ENCODE data around the gene ELAPOR1. TPM values are rescaled to one million over a fixed set of nuclear protein-coding genes. Genes with fewer than 3 reads are reported as not detected.

ELAPOR1 gene
- total and polyA plus RNA-seq, 9 of the 15 experiments (the other 6 are each of a cell fraction or from before 2014, with no cell fraction given): 0.07 to 1.2 (median 0.18) TPM

DNA sequence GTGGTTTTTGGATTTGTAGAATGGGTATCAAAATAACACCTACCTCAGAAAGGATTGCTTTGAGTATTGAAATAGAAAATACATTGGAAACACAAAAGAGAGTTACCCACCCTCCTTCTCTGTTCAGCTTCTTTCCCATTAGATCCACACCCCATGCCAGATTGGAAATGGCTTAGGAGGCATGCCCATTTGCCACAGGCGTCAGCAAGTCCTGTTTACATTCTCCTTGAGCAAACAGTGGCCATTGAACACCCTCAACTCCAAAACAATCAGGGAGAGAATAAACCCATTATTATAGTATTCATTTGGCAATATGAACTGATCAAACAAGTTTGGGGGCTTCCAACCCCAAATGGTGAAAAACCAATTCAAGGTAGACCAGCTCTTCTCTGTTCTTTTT is 2.4 kb downstream of the ELAPOR1 start:
- no TSS peak for BruUV-seq (replicated peaks)
- Histone ChIP-seq H3K4me3 (no peak overlapping the region), H3K9ac (ENCODE audit: insufficient read depth in 1 of 2, low read depth in 2 of 2, low read length in 2 of 2) (no peak overlapping the region), H3K4me1 (replicated peaks in 1 of 2; ENCODE audit: control insufficient read depth in 2 of 2, insufficient read depth in 2 of 2, low read length in 2 of 2) (peaks cover 10 to 20% of the 10 kb centered on the region in 2 experiments; a peak in 4 of 5 replicates), H2AFZ (ENCODE audit: low read depth, low read length) (no peak overlapping the region), H4K20me1 (replicated peaks; ENCODE audit: control insufficient read depth, insufficient read depth, low read length) (no peaks in the 10 kb centered on the region; the same call in 1 of the 2 replicates), H3K27me3 (ENCODE audit: control insufficient read depth in 2 of 2, insufficient read depth in 2 of 2, low read length in 2 of 2) (peaks cover 0 to 6% of the 10 kb centered on the region in 2 experiments; a peak in 1 of 5 replicates), H3K27ac (ENCODE audit: extremely low read depth, low read depth, low read length) (no peak overlapping the region), H3K36me3 (ENCODE audit: control insufficient read depth, insufficient read depth, low read length) (no peaks in the 10 kb centered on the region), H3K9me1 (ENCODE audit: control insufficient read depth, insufficient read depth, low read length) (no peaks in the 10 kb centered on the region), H3K79me2 (ENCODE audit: control insufficient read depth, insufficient read depth, low read length) (no peaks in the 10 kb centered on the region), H3K4me2 (ENCODE audit: insufficient read depth, low read length) (no peak overlapping the region), H3K9me3 (replicated peaks; ENCODE audit: control insufficient read depth, insufficient read depth, low read depth, low read length) (no peaks in the 10 kb centered on the region)
- intact Hi-C loops (cut with micrococcal nuclease): loop anchor here (10.0 kb wide), 3 partner anchors 149 to 1331 kb away; partner anchors contain the start of gene GPR61
- ATAC-seq (no peak), DNase-seq (ENCODE audit: extremely low read depth in 1 of 4, low spot score in 3 of 4) (no peak), FAIRE-seq (no peak)
- in situ Hi-C loops (cut with MboI): no loop called here
- CTCF ChIA-PET (ENCODE audit: low intra/inter-chr PET ratio): no interaction called here
- TF ChIP-seq NR1H2 (CRISPR knock-in tag; IDR thresholded peaks at IDR 0.05) (0 out of 2 replicates have a peak, but pooled peaks have one; percentile 23), SUPT5H (IDR thresholded peaks at IDR 0.05) (no peak)
- POLR2A ChIA-PET: interaction anchor here (0.8 to 1.3 kb wide), 3 partner anchors 16 to 166 kb away, joined by 3 to 5 read pairs (median 3); no protein-coding TSS in a partner anchor
- WGBS (ENCODE audit: insufficient coverage, low coverage, missing lambda C conversion rate): 53% methylated on average over 1 of the region's 1 CpG

DNA sequence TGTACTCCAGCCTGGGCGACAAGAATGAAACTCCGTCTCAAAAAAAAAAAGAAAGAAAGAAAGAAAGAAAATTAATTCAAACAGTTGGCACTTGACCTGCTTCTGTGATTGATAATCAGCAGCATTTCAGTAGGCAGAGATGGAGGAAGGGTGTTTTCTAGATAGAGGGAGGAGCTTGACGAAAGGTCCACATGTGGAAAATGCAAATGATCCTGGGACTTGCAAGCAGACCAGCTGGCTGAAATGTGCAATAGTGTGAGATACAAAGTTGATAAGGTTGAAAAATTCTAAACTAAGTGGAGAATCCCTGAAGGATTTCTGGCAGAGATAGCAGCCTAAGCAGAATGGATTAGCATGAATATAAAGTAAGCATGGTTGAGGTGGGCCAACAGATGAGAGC is 4.2 kb downstream of the ELAPOR1 start:
- no TSS peak for BruUV-seq (replicated peaks)
- Histone ChIP-seq H2AFZ (ENCODE audit: low read depth, low read length) (no peak overlapping the region), H3K9me1 (ENCODE audit: control insufficient read depth, insufficient read depth, low read length) (no peaks in the 10 kb centered on the region), H3K9me3 (replicated peaks; ENCODE audit: control insufficient read depth, insufficient read depth, low read depth, low read length) (no peaks in the 10 kb centered on the region), H3K4me3 (no peak overlapping the region), H3K36me3 (ENCODE audit: control insufficient read depth, insufficient read depth, low read length) (no peaks in the 10 kb centered on the region), H4K20me1 (replicated peaks; ENCODE audit: control insufficient read depth, insufficient read depth, low read length) (no peaks in the 10 kb centered on the region), H3K9ac (ENCODE audit: insufficient read depth in 1 of 2, low read depth in 2 of 2, low read length in 2 of 2) (no peak overlapping the region), H3K79me2 (ENCODE audit: control insufficient read depth, insufficient read depth, low read length) (no peaks in the 10 kb centered on the region), H3K27ac (ENCODE audit: extremely low read depth, low read depth, low read length) (no peak overlapping the region), H3K27me3 (ENCODE audit: control insufficient read depth in 2 of 2, insufficient read depth in 2 of 2, low read length in 2 of 2) (peaks cover 0 to 6% of the 10 kb centered on the region in 2 experiments; a peak in 1 of 5 replicates), H3K4me2 (ENCODE audit: insufficient read depth, low read length) (no peak overlapping the region), H3K4me1 (replicated peaks in 1 of 2; ENCODE audit: control insufficient read depth in 2 of 2, insufficient read depth in 2 of 2, low read length in 2 of 2) (peaks cover 2 to 11% of the 10 kb centered on the region in 2 experiments; a peak in 2 of 5 replicates)
- DNase-seq (ENCODE audit: extremely low read depth in 1 of 4, low spot score in 3 of 4) (no peak), FAIRE-seq (no peak), ATAC-seq (no peak)
- intact Hi-C loops (cut with micrococcal nuclease) (loop anchor here (10.0 kb wide), 3 partner anchors 147 to 1333 kb away; partner anchors contain the start of gene GPR61), in situ Hi-C loops (cut with MboI) (no loop called here)
- ChIA-PET CTCF (ENCODE audit: low intra/inter-chr PET ratio) (no interaction called here), POLR2A (interaction anchor here (0.8 kb wide), 1 partner anchor 13 kb away, joined by 3 read pairs; no protein-coding TSS in a partner anchor)
- 47% methylated on average over 3 of the region's 3 CpGs for WGBS (ENCODE audit: insufficient coverage, low coverage, missing lambda C conversion rate)
- TF ChIP-seq L3MBTL2 (IDR thresholded peaks at IDR 0.05): no peak
- no peak for TF ChIP-seq CREB3L1 (IDR thresholded peaks at IDR 0.05; ENCODE audit: borderline replicate concordance, low read depth)
- TF ChIP-seq, protein P1, sequence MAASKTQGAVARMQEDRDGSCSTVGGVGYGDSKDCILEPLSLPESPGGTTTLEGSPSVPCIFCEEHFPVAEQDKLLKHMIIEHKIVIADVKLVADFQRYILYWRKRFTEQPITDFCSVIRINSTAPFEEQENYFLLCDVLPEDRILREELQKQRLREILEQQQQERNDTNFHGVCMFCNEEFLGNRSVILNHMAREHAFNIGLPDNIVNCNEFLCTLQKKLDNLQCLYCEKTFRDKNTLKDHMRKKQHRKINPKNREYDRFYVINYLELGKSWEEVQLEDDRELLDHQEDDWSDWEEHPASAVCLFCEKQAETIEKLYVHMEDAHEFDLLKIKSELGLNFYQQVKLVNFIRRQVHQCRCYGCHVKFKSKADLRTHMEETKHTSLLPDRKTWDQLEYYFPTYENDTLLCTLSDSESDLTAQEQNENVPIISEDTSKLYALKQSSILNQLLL (CRISPR knock-in tag; IDR thresholded peaks at IDR 0.05; ENCODE audit: borderline replicate concordance): no peak
- no peak for TF ChIP-seq EP400 (IDR thresholded peaks at IDR 0.05)
- no peak for TF ChIP-seq ZNF253 (CRISPR knock-in tag; conservative IDR thresholded peaks at IDR 0.05)
- TF ChIP-seq, protein P2, sequence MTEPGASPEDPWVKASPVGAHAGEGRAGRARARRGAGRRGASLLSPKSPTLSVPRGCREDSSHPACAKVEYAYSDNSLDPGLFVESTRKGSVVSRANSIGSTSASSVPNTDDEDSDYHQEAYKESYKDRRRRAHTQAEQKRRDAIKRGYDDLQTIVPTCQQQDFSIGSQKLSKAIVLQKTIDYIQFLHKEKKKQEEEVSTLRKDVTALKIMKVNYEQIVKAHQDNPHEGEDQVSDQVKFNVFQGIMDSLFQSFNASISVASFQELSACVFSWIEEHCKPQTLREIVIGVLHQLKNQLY (CRISPR knock-in tag; conservative IDR thresholded peaks at IDR 0.05): no peak
- no peak for TF ChIP-seq TEAD2 (tag; IDR thresholded peaks at IDR 0.05)
- TF ChIP-seq SRSF1 (IDR thresholded peaks at IDR 0.05; ENCODE audit: low read depth, low read length): no peak

All from K562 (cell line).